ENCODE measurements around the gene PRKAG3.

DNA sequence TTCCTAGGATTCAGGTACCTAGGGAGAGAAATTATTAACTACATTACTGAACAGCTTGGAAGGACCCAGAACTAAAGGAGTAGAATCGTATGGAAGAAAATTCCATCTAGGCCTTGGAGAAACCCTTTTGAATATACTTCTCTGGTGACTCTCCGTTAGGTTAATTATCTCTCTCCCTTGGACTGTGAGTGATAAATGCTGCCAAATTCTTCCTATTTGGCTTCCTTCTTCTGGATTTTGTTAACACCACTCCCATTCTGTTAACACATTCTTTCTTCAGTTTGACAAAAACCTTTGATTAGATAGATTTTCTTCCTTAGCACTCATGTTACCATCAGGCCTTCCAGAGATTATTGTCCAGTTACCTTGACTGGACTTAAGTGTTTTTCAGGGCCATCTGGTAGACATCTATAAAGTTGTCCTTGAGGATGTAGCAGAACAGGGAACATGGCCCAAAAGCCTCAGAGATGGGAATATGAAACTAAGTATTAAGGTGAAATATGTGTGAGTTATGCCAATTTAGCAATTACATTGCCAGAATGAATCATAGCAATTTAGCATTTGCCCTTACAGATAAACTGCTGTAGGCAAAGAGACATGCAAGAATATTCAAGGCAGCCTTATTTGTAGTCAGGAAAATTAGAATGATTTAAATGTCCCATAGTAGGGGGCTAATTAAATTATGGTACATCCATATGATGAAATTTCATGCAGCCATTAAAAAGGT is 42.9 kb downstream of the PRKAG3 start:
- TF ChIP-seq, protein P1, sequence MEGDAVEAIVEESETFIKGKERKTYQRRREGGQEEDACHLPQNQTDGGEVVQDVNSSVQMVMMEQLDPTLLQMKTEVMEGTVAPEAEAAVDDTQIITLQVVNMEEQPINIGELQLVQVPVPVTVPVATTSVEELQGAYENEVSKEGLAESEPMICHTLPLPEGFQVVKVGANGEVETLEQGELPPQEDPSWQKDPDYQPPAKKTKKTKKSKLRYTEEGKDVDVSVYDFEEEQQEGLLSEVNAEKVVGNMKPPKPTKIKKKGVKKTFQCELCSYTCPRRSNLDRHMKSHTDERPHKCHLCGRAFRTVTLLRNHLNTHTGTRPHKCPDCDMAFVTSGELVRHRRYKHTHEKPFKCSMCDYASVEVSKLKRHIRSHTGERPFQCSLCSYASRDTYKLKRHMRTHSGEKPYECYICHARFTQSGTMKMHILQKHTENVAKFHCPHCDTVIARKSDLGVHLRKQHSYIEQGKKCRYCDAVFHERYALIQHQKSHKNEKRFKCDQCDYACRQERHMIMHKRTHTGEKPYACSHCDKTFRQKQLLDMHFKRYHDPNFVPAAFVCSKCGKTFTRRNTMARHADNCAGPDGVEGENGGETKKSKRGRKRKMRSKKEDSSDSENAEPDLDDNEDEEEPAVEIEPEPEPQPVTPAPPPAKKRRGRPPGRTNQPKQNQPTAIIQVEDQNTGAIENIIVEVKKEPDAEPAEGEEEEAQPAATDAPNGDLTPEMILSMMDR (conservative IDR thresholded peaks at IDR 0.05; ENCODE audit: low read depth in 2 of 2) = no peak
- TF ChIP-seq EZH2 (IDR thresholded peaks at IDR 0.05; ENCODE audit: low read depth, unreplicated experiment) = no peak
- no peak for TF ChIP-seq STAT1 (IDR thresholded peaks at IDR 0.05; ENCODE audit: unreplicated experiment)
- TF ChIP-seq EZH2phosphoT487 (IDR thresholded peaks at IDR 0.05; ENCODE audit: unreplicated experiment) = no peak
- TF ChIP-seq POLR2AphosphoS5 (IDR thresholded peaks at IDR 0.05; ENCODE audit: low read depth) = no peak
- TF ChIP-seq, protein P2, sequence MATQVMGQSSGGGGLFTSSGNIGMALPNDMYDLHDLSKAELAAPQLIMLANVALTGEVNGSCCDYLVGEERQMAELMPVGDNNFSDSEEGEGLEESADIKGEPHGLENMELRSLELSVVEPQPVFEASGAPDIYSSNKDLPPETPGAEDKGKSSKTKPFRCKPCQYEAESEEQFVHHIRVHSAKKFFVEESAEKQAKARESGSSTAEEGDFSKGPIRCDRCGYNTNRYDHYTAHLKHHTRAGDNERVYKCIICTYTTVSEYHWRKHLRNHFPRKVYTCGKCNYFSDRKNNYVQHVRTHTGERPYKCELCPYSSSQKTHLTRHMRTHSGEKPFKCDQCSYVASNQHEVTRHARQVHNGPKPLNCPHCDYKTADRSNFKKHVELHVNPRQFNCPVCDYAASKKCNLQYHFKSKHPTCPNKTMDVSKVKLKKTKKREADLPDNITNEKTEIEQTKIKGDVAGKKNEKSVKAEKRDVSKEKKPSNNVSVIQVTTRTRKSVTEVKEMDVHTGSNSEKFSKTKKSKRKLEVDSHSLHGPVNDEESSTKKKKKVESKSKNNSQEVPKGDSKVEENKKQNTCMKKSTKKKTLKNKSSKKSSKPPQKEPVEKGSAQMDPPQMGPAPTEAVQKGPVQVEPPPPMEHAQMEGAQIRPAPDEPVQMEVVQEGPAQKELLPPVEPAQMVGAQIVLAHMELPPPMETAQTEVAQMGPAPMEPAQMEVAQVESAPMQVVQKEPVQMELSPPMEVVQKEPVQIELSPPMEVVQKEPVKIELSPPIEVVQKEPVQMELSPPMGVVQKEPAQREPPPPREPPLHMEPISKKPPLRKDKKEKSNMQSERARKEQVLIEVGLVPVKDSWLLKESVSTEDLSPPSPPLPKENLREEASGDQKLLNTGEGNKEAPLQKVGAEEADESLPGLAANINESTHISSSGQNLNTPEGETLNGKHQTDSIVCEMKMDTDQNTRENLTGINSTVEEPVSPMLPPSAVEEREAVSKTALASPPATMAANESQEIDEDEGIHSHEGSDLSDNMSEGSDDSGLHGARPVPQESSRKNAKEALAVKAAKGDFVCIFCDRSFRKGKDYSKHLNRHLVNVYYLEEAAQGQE (IDR thresholded peaks at IDR 0.05; ENCODE audit: unreplicated experiment) = no peak
- TF ChIP-seq, protein P3, sequence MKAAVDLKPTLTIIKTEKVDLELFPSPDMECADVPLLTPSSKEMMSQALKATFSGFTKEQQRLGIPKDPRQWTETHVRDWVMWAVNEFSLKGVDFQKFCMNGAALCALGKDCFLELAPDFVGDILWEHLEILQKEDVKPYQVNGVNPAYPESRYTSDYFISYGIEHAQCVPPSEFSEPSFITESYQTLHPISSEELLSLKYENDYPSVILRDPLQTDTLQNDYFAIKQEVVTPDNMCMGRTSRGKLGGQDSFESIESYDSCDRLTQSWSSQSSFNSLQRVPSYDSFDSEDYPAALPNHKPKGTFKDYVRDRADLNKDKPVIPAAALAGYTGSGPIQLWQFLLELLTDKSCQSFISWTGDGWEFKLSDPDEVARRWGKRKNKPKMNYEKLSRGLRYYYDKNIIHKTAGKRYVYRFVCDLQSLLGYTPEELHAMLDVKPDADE (IDR thresholded peaks at IDR 0.05) = no peak
